HG03432 (cell line): ENCODE data around the gene WNT4.

ENCODE experiments used
- ATAC-seq: cut with Tn5 transposase; IDR thresholded peaks from one replicate; pipeline ENCODE4 v1.9.1; 2021; ENCODE audit warnings: mild to moderate bottlenecking, moderate library complexity; ENCODE audit not compliant: unreplicated experiment

WNT4 gene

DNA sequence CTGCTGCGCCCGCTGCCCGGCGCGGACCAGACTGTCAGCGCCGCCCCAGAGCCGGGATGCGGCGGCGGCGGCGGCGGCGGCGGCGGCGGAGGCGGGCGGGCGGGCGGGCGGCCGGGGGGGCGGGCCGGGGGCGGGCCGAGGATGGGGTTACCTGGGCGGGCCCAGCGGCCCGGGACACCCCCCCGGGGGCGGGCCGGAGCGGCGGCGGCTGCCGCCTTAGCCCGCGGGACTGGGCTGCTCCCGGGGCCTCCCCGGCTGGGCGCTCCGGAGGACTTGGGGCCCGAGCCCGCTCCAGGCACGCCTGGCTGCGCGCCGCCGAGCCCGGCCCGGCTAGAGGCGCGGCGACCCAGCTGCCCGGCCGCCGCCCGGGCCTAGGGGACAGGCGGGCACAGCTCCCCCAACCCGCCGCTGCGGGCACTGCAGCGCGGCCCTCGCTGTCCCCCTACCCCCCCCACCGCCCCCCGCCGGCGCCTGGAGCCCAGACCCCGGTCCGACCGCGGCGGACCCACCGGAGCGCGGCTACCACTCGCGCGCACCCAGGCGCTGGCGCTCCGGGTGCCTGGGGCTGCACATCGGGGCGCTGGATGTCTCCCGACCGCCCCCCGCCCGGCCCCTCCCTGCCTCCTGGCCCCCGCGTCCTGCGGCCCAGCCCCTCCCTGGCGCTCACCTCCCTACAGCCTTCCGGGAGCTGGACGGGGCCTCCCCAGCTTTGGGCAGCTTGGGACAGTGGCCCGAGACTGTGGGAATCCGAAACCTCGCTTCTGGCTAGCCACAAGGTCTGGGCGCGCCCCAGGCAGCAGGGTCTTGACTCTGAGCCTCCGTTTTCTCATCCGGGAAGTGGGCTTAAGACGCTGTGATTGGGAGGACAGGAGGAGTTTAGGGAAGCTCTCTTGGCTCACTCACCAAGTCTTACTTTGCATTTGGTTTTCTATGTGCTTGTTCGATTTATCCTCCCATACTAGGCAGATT, at the start of gene WNT4:
TSS of gene WNT4 (minus strand) at position 33 of the 969 bp plus-strand sequence. CDS start 175 bp downstream, outside the sequence.
- no peak for ATAC-seq

DNA sequence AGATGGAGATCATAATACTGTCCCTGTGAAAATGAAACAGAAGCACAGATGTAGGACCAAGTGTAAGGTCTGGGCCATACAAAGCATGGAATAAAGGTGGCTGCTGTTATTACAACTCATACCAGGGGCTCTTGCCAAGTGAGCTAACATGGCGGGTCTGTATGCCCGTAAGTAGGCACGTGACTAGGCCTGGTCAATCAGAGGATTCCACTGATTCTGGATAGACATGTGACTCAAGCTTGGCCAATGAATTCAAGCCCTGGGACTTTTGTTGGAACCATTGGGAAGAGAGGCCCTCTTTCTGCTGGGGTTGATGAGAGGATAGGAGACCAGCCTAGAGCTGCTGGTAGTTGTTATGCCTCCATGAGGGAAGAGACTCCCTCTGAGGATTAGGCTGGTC, 47.8 kb upstream of the WNT4 start:
- ATAC-seq = no peak

- ATAC-seq = no peak
Observed at GRCh38 chr1:22190251-22190650, 47.4 kb upstream of the WNT4 start.

DNA sequence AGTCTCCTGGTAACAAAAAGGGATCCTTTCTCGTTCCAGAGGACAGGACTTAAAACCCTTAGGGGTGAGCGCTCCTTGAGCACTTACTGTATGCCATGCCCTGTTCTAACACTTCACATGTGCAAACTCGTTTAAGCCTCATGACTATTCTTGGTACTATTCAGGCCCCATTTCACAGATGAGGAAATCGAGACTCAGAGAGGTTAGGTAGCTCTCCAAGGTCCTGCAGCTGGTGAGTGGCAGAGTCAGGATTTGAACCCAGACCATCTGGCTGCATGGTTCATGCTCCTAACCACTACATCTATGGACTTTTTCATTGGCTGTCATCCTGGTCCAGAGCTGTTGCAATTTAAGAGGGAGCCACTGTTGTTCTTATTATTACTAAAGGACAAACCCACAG, 46.7 kb upstream of the WNT4 start:
- ATAC-seq = no peak

DNA sequence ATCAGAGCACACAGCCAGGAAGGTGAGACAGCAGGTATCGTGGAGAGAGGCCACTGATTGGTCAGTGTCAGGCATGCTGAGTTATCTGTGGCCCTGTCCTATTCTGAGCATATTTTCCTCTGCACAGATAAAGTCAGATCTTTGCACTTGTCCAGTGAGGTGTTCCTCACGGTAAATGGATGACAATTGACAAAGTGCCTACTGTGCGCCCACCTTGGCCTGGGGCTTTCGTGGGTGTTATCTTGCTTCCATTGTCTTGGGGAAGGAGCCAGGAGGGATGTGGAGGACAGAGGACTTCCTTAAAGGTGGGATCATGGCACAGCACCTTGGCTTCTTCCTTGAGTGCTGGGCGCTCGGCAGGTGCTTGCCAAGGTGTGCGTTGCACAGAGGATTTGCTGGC, 46.0 kb upstream of the WNT4 start:
- no peak for ATAC-seq

- ATAC-seq = no peak
Observed at GRCh38 chr1:22188436-22188835, 45.5 kb upstream of the WNT4 start.

GRCh38 chr1:22186311-22186710, 43.4 kb upstream of the WNT4 start:
- ATAC-seq = no peak

- no peak for ATAC-seq
Observed at GRCh38 chr1:22184892-22185612, 42.2 kb upstream of the WNT4 start.

DNA sequence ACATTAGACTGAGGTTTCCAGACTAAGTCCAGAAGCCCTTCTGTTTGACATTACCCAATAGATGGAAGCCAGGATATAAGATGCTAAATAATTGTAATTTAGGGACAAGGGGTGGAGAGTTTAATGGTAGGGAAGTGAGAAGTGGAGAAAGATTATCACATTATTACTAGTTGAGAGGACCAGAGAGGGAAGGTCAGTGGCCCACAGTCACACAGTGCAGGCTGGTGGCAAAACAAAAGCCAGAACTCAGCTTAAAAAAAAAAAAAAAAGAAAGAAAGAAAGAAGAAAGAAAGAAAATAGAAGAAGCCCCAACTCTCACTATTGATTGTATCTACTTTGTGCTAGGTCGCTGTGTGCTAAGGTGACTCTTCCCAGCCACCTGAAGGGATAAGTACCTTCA, 41.6 kb upstream of the WNT4 start:
- ATAC-seq = no peak

DNA sequence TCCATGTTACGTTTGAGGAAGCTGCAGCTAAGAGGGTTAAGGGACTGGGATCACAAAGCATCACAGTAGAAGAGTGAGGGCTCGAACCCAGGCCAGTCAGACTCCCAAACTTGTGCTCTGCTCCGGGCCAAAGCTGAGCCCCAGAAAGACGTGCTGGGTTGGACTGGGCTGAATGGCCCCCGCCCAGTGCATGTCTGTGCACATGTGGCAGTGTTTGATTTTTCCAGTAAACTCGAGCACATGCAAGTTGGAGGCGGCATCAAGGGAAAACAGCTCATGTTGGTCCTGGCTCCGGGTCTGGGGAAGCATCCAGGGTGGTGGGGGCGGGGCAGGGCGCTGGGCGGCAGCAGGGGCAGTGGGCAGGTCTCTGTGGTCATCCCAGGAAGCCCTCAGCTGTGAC, 39.8 kb upstream of the WNT4 start:
- ATAC-seq = no peak

- no peak for ATAC-seq
Observed at GRCh38 chr1:22179197-22179803, 36.4 kb upstream of the WNT4 start.

DNA sequence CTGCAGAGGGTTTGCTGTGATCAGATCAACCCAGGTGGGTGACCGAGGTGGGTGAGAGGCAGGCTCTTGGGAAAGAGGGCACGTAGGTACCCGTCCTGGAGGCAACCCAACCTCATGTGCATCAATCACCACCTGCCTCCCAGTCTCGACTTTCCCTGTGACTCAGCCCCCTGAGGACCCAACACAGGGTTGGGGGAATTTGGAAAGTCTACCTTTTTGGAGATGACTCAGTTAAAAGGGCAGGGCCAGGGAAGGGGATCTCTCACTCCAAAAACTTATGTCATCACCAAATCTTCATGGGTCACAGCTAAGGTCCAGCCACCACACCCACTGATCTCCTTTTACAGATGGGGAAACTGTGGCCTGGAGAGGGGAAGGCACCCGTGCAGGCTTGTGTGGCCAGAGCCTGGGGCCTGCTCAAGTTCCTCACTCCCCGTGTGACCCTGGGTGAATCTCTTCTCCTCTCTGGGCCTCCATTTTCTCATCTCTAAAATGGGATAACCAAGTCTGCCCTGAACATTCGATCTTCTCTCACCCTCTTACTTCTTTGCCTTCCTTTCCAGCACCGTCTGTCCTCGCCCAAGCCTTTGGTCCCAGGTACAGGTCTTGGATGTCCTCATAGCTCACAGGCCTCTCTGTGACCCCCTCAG, 34.6 kb upstream of the WNT4 start:
- ATAC-seq = peak; percentile 58

DNA sequence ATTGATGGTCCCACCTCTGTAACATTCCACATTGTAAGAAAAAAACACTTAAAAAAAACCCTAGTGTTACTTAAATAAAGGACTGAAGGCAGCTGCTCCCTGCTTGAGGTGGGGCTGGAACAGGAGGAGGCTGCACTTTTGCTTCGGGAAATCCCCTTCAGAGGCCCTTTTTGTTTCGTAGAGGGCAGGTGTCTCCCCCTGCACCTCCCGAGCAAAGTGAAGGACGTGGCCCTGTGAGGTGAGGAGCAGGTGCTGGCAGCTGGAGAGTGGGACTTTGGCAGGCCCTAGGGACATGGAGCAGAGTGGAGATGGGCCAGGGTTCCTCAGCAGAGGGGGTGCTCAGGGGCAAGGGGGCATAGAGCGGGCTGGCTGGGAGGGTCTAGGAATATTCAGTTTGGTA, 33.4 kb upstream of the WNT4 start:
- peak; percentile 71 for ATAC-seq

DNA sequence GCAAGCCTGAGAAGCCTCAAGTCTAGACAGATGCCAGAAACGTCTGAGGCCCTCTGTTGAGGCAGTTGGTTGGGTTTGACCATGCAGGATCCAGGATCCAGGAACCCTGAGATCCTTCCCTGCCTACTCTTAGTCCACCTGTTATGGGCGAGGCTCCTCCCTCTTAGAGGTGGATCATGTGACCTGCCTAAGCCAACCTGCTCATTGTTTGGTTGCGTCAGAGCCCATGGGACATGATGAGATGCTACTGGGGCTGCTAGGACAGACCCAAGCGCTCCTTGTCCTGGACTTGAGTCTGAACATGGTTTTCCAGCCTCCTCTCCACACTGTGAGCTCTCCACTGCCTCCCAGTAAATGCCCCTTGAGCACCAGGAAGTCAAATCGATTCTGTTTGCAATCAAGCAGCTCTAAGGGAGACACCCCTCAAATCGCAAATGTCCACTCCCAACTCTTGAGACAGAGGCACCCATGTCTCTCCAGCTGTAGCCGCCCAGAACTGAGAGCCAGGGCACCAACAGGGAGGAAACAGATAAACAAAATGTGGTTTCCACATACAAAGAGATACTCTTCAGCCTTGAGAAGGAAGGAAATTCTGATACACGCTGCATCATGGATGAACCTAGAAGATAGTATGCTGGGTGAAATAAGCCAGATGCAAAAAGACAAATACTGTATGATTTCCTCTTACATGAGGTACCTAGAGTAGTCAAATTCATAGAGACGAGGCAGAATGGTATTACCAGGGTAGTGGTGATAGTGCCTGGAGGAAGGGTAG, 31.7 kb upstream of the WNT4 start:
- no peak for ATAC-seq

DNA sequence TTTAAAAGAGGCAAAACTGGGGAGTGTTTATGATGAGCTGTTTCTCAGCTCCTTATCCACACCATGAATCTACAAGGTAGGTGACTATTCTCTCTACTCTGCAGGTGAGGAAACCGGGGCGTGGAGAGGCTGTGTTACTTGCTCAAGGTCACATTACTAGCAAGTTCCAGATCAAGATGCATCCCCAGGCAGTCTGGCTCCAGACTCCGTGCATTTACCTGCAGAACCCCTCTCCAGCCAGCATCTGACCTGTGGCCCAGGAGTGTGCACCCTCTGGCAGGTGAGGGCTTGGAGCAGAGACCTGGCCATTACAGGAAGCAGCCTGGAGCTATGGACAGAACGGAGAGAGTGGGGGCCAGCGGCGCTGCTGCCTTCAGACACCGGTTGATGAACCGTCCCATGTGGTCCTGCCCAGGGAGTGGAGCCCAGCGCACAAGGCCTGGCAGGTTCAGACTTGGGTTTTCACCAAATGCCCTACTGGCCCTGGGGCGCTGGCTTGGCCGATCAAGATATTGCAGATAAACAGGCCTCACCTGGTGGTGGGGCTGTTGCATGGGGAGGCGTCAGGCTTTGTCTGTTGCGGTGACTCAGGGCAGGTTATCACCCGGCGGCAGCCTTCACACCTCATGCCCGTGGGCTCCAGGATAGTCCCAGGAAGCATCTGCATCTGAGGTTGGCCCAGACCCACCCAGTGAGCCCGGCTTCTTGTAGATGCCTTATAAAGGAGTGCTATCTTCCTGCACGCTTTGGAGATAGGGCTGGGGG, 29.2 kb upstream of the WNT4 start:
- ATAC-seq = no peak

GRCh38 chr1:22169816-22170215, 26.9 kb upstream of the WNT4 start:
- ATAC-seq = no peak

GRCh38 chr1:22168412-22168973, 25.6 kb upstream of the WNT4 start:
- no peak for ATAC-seq

DNA sequence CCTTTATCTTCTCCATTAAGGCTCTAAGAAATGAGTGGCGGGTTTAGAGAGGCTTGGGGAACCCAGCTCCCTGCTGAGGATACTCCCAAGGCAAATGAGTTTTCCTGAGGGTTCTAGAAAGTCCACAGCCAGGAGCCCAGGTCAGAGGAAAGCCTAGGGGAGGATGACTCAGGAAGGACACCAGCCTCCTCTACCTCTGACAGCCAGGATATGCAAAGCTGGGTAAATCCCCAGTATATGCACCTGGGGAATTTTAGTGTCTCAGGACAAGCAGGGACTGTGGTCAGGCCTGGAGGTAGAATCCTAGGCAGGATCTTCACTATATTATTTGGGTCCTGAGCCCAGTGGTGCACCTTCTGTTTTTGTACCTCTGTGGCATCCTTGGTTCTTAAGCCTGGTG, 23.5 kb upstream of the WNT4 start:
- no peak for ATAC-seq
